HG02588 (cell line): ENCODE results near the gene NCAPG.
A peak's percentile ranks its signal among the peaks of the same experiment; 100 is the strongest.

Experiments used
- ATAC-seq: cut with Tn5 transposase; IDR thresholded peaks from one replicate; pipeline ENCODE4 v1.9.1; 2021; ENCODE audit warnings: mild to moderate bottlenecking, moderate library complexity; ENCODE audit not compliant: unreplicated experiment

NCAPG gene, protein sequence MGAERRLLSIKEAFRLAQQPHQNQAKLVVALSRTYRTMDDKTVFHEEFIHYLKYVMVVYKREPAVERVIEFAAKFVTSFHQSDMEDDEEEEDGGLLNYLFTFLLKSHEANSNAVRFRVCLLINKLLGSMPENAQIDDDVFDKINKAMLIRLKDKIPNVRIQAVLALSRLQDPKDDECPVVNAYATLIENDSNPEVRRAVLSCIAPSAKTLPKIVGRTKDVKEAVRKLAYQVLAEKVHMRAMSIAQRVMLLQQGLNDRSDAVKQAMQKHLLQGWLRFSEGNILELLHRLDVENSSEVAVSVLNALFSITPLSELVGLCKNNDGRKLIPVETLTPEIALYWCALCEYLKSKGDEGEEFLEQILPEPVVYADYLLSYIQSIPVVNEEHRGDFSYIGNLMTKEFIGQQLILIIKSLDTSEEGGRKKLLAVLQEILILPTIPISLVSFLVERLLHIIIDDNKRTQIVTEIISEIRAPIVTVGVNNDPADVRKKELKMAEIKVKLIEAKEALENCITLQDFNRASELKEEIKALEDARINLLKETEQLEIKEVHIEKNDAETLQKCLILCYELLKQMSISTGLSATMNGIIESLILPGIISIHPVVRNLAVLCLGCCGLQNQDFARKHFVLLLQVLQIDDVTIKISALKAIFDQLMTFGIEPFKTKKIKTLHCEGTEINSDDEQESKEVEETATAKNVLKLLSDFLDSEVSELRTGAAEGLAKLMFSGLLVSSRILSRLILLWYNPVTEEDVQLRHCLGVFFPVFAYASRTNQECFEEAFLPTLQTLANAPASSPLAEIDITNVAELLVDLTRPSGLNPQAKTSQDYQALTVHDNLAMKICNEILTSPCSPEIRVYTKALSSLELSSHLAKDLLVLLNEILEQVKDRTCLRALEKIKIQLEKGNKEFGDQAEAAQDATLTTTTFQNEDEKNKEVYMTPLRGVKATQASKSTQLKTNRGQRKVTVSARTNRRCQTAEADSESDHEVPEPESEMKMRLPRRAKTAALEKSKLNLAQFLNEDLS

DNA sequence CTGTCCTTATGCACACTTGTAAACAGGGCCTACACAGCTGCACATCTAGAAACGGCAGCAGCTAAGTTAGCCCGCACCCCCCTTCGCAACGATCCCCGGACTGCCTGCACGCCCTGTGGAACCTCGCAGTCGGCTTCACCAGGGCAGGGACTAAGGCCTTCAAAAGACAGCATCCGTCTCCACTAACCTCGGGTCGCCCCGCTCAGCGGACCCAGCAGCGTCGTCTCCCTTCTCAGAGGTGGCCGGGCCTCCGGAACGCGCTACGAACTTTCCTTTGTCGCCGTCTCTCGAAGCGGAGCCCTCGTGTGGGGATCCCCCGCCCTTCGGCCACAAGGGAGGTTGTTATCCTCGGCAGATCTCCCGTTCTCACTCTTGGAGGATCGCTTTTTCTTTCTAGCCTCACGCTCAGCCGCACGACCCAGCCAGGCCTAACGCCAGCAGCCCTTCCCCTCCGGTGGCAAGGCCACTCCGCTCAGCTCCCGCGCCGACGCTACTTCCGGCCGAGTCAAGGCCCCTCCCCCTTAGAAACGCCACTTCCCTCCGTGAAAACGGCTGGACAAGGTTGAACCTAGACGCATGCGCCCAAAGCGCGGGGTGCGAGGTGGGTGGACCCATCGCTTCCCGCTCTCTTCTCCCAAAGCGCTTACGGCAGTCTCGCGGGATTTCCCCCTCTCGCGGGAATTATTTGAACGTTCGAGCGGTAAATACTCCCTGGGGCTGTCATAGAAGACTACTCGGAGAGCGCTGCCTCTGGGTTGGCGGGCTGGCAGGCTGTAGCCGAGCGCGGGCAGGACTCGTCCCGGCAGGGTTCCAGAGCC, at the start of gene NCAPG, which contains the start of gene DCAF16:
Gene NCAPG (plus strand): TSS at position 720 of the 818 bp plus-strand sequence. CDS start 99 bp downstream, outside the sequence.
Gene DCAF16 (minus strand): TSS at position 498 of the 818 bp plus-strand sequence. CDS start 6,616 bp downstream, outside the sequence.
- ATAC-seq: peak; percentile 89

- no peak for ATAC-seq
Observed at GRCh38 chr4:17761062-17761461, 49.7 kb upstream of the NCAPG start.

- no peak for ATAC-seq
Observed at GRCh38 chr4:17762726-17763125, 48.1 kb upstream of the NCAPG start.

GRCh38 chr4:17763416-17763815, 47.4 kb upstream of the NCAPG start:
- ATAC-seq: no peak

GRCh38 chr4:17763931-17764330, 46.8 kb upstream of the NCAPG start:
- ATAC-seq: no peak

DNA sequence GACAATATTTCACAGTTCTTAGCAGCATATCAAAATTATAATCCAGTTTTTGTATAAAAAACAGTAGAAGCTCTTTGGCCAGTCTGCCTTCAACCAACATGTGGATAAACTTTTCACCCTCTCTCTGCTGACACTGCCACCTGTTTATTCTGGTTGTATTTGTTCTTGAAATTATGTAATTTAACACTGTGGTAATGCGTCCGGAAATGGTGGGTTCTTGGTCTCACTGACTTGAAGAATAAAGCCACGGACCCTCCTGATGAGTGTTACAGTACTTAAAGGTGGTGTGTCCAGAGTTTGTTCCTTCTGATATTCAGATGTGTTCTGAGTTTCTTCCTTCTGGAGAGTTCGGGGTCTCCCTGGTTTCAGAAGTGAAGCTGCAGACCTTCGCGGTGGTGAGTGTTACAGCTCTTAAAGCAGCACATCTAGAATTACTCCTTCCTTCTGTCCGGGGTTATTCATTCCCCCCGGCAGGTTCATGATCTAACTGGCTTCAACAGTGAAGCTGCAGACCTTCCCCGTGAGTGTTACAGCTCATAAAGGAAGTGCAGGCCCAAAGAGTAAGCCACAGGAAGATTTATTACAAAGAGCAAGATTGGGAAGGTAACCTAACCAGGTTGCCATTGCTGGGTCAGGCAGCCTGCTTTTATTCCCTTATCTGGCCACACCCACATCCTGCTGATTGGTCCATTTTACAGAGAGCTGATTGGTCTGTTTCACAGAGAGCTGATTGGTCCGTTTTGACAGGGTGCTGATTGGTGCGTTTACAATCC, 45.1 kb upstream of the NCAPG start:
- no peak for ATAC-seq

DNA sequence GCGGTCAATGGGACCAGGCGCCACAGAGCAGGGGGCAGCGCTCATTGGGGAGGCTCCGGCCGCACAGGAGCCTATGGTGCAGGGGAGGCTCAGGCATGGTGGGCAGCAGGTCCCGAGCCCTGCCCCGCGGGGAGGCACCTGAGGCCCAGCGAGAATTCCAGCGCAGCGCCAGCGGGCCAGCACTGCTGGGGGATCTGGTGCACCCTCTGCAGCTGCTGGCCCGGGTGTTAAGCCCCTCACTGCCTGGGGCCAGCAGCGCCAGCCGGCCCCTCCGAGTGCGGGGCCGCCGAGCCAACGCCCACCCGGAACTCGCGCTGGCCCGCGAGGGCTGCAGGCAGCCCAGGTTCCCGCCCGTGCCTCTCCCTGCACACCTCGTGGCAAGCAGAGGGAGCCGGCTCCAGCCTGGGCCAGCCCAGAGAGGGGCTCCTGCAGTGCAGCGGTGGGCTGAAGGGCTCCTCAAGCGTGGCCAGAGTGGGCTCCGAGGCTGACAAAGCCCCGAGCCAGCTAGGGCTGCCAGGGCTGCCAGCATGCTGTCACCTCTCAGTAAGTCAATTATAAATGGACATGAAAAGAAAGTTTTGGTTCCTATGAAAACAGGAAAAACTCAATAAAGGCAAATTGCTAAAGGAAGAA, 43.8 kb upstream of the NCAPG start:
- ATAC-seq: no peak

DNA sequence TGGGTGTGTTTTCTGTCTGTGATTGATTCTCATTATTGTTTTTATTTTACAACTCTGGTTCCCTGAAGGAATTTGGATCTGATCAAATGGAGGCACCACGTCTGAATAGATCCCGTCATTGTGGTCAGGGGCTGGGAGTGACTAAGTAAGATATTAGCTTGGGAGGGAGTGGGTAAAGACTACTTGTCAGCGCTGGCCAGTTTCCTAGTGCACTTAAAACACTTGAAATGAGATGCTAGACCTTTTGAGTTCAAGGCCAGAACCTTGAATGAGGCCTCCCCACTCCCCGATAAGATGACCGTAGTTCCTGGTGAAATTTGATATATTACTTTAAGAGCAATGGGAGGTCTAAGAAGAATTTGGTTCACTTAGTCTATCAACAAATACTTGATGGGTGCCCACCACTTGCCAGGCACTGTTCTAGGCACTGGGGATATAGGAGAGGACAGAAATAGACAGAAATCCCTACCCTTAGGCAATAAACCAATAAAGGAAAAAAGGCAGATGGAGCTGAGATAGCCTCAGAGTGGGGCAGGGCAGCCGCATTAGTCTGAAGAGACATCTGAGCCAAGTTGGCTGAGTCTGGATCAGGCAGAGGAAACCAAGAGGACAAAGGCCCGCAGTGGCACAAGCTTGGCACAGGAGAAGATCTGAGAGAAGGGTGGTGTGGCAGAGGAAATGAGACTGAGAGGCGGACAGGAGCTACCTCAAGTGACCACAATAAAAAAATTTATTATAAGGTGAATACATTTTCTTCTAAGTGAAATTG, 41.2 kb upstream of the NCAPG start:
- ATAC-seq: no peak

- ATAC-seq: no peak
Observed at GRCh38 chr4:17770845-17771244, 39.9 kb upstream of the NCAPG start.

- no peak for ATAC-seq
Observed at GRCh38 chr4:17771284-17771908, 39.4 kb upstream of the NCAPG start.

GRCh38 chr4:17773135-17773698, 37.6 kb upstream of the NCAPG start:
- ATAC-seq: no peak

DNA sequence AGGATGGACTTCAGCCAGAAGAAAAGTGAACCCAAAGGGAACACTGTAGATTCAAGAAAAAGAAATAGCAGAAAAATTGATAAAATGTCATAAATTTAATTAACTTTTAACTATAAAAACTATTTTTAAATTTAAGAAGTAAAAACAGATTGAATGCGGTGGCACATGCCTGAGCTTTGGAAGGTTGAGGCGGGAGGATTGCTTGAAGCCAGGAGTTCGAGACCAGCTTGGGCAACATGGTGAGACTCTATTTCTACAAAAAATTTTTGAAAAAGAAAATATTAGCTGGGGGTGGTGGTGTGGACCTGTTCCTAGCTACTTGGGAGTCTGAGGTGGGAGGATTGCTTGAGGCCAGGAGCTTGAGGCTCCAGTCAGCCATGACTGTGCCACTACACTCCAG, 32.3 kb upstream of the NCAPG start:
- ATAC-seq: no peak

DNA sequence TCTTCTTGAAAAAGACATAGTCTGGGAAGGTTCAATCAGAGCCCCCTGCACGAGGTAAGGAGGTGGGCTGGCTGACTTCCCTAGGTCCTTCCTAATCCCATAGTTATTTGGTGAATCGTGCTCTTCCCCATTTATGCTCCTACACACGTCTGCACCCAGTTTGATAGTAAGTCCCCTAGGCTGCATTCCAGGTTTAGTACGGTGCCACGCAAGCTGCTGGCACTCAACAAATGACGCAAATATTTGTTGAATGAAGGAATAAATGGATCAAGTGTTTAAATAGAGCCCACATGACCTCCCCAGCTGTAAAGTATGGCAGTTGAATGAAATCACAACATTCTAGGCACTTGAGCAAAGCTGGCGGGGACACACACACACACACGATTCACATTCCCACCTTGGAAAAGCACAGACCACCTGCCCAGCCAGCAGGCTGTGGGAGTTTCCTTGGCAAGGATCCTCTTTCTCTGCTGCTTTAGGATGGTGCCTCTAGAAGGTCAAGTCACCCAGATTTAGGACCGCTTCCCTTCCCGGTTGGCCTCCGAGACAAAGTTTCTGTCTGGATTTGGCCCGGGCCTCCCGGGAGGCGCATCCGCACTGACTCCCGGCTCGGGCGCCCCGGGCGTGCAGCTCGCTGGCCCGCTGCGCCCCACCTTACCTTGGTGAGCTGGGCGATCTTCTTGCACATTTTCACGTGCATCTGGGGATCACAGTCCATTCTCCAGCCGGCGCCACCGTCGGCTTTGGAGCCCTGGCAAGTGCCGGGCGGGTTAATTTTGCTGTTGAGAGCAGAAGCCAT, 30.1 kb upstream of the NCAPG start:
- ATAC-seq: no peak

DNA sequence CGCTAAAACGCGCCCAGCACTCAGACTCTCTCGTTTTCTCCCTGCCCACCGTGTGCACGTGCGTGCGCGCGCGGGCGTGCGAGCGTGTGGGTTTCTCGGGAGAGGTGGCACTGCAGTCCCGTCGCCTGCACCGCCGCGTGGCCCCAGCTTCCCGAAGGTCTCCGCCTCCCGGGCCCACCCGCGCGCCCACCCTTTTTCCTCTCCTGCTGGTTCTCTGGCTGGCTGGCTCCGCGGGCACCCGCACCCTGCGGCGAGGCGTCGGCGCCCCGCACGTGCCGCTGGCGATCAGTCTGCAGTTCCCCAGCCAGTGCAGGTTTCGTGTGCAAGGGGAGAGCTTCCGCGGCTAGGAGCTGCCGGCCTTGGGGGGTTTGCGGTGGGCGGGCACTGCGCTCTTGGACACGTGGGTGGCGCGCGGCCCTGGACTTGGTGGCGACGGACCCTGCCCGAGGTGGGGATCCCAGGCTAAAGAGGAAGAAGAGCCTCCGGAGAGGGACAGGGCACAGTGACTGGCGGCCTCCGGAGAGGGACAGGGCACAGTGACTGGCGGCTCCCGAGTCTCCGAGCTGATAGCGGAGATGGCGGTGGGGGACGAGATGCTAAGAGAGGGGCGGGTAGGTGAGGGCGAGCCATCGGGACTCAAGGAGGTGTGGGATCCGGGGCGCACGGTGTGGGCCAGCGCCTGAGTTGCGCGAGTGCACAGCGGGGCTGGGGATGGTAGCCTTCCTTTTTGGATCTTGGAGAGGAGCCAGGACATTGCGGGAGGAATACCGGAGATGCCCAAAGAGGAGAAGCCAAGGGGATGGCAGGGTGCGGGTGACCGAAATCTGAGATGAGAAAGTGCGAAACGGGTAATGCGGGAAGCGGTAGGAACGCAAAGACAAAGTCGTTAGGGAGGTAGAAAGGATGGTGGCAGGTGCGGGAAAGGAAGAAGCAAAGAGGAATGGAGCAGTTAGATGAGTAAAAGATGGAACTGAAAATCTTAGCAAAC, 29.2 kb upstream of the NCAPG start, which contains the start of gene FAM184B:
Gene FAM184B (minus strand): TSS at position 322 of the 988 bp plus-strand sequence. CDS start 322 bp downstream, outside the sequence.
- ATAC-seq: no peak

- no peak for ATAC-seq
Observed at GRCh38 chr4:17785858-17786257, 24.9 kb upstream of the NCAPG start.

DNA sequence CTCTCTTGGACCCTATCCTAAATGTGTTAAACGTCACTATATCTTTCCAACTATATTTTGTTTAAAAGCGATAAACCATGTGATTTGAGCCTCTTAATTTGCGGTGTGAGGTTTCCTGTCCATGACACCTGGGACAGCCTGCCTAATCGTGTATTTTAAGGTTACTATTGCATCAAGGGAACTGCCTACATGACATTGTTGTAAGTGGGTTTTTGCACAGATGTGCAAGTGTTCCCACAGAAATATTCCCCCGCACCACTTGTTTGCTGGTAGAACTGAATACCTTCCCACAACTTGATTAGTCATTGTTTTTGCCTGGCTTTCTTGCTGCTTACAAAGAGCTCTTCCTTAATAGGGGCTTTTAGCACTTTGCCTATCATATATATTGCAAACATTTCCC, 24.2 kb upstream of the NCAPG start:
- ATAC-seq: no peak
